BLaER1 treated with 17β-estradiol and CSF1 and Interleukin-3, amounts not matched to agents 10 nM and 100 nM (cell line): Measurements from ENCODE around the gene ANO2.

ENCODE experiments used
- H3K27ac ChIP-seq, 11 experiments: shearing (Covaris generic); formaldehyde crosslinking; 2 replicates each; pipeline ENCODE4 v1.8.1; 2022
- H3K27me3 ChIP-seq, 11 experiments: shearing (Covaris generic); formaldehyde crosslinking; 2 replicates each; pipeline ENCODE4 v1.8.1; 2022
- H3K36me3 ChIP-seq, 11 experiments: shearing (Covaris generic); formaldehyde crosslinking; 2 replicates each; pipeline ENCODE4 v1.8.1; 2022
- H3K4me1 ChIP-seq, 10 experiments: shearing (Covaris generic); formaldehyde crosslinking; 2 replicates each; pipeline ENCODE4 v1.8.1; 2022
- H3K4me2 ChIP-seq, 11 experiments: shearing (Covaris generic); formaldehyde crosslinking; 2 replicates each; pipeline ENCODE4 v1.8.1; 2022
- H3K4me3 ChIP-seq, 10 experiments: shearing (Covaris generic); formaldehyde crosslinking; 2 replicates each; pipeline ENCODE4 v1.8.1; 2022
- H3K9ac ChIP-seq, 11 experiments: shearing (Covaris generic); formaldehyde crosslinking; 2 replicates each; pipeline ENCODE4 v1.8.1; 2022
- H3K9me3 ChIP-seq, 11 experiments: shearing (Covaris generic); formaldehyde crosslinking; replicated peaks in 1 of 11; 2 replicates each; pipeline ENCODE4 v1.8.1; 2022
- H4K20me1 ChIP-seq, 11 experiments: shearing (Covaris generic); formaldehyde crosslinking; 2 replicates each; pipeline ENCODE4 v1.8.1; 2022
- Cebpa-rat ChIP-seq, 11 experiments: shearing (Covaris generic); IDR thresholded peaks; 2 replicates each; pipeline ENCODE4 v1.8.1; 2022

ANO2 gene

GRCh38 chr12:5773550-5773949 is 171.5 kb downstream of the ANO2 start:
- Histone ChIP-seq H3K9me3 (no peaks in the 10 kb centered on the region), H3K27me3 (no peaks in the 10 kb centered on the region), H4K20me1 (no peaks in the 10 kb centered on the region), H3K9ac (no peak overlapping the region), H3K4me2 (no peak overlapping the region), H3K36me3 (no peaks in the 10 kb centered on the region), H3K27ac (no peak overlapping the region), H3K4me3 (no peak overlapping the region), H3K4me1 (no peaks in the 10 kb centered on the region)
- TF ChIP-seq Cebpa-rat (IDR thresholded peaks at IDR 0.05) = no peak

- Histone ChIP-seq H3K9me3 (peaks cover 0 to 6% (median 0%) of the 10 kb centered on the region in 11 experiments; a peak in 4 of 22 replicates), H3K9ac (no peak overlapping the region), H3K27ac (no peak overlapping the region), H3K27me3 (no peaks in the 10 kb centered on the region), H3K4me1 (no peaks in the 10 kb centered on the region), H3K4me2 (no peak overlapping the region), H4K20me1 (no peaks in the 10 kb centered on the region), H3K36me3 (no peaks in the 10 kb centered on the region), H3K4me3 (no peak overlapping the region)
- no peak for TF ChIP-seq Cebpa-rat (IDR thresholded peaks at IDR 0.05)
Observed at GRCh38 chr12:5771756-5772155, 173.3 kb downstream of the ANO2 start.

GRCh38 chr12:5770727-5771126 is 174.3 kb downstream of the ANO2 start:
- Histone ChIP-seq H4K20me1 (no peaks in the 10 kb centered on the region), H3K27ac (no peak overlapping the region), H3K4me2 (no peak overlapping the region), H3K9me3 (peaks cover 0 to 16% (median 0%) of the 10 kb centered on the region in 11 experiments; a peak in 4 of 22 replicates), H3K36me3 (no peaks in the 10 kb centered on the region), H3K4me1 (no peaks in the 10 kb centered on the region), H3K27me3 (no peaks in the 10 kb centered on the region), H3K4me3 (no peak overlapping the region), H3K9ac (no peak overlapping the region)
- TF ChIP-seq Cebpa-rat (IDR thresholded peaks at IDR 0.05) = no peak

- no peaks in the 10 kb centered on the region for H3K27me3 ChIP-seq
- H3K4me1 ChIP-seq = no peaks in the 10 kb centered on the region
- H3K27ac ChIP-seq = no peak overlapping the region
- no peak overlapping the region for H3K4me2 ChIP-seq
- H4K20me1 ChIP-seq = no peaks in the 10 kb centered on the region
- no peaks in the 10 kb centered on the region for H3K36me3 ChIP-seq
- no peak overlapping the region for H3K4me3 ChIP-seq
- no peak overlapping the region for H3K9ac ChIP-seq
- no peak for TF ChIP-seq Cebpa-rat (IDR thresholded peaks at IDR 0.05)
- peaks cover 0 to 17% (median 0%) of the 10 kb centered on the region in 11 experiments; a peak in 4 of 22 replicates for H3K9me3 ChIP-seq
Observed at GRCh38 chr12:5768581-5769196, 176.4 kb downstream of the ANO2 start.

- H3K9me3 ChIP-seq = peaks cover 0 to 17% (median 0%) of the 10 kb centered on the region in 11 experiments; a peak in 4 of 22 replicates
- TF ChIP-seq Cebpa-rat (IDR thresholded peaks at IDR 0.05) = no peak
- no peaks in the 10 kb centered on the region for H3K27me3 ChIP-seq
Observed at GRCh38 chr12:5768171-5768570, 176.9 kb downstream of the ANO2 start.

GRCh38 chr12:5758347-5758746 is 186.7 kb downstream of the ANO2 start:
- H3K4me2 ChIP-seq = no peak overlapping the region

More at GRCh38 chr12:5768171-5768570, 176.9 kb downstream of the ANO2 start:
- Histone ChIP-seq H3K4me1 (no peaks in the 10 kb centered on the region), H3K27ac (no peak overlapping the region), H3K36me3 (no peaks in the 10 kb centered on the region), H3K4me2 (no peak overlapping the region), H4K20me1 (no peaks in the 10 kb centered on the region), H3K4me3 (no peak overlapping the region), H3K9ac (no peak overlapping the region)

GRCh38 chr12:5756338-5756842 is 188.7 kb downstream of the ANO2 start:
- no peaks in the 10 kb centered on the region for H3K27me3 ChIP-seq
- no peak overlapping the region for H3K27ac ChIP-seq
- no peak overlapping the region for H3K4me3 ChIP-seq
- H3K9me3 ChIP-seq = peaks cover 5 to 19% (median 11%) of the 10 kb centered on the region in 11 experiments; a peak in 15 of 22 replicates
- no peak for TF ChIP-seq Cebpa-rat (IDR thresholded peaks at IDR 0.05)
- no peaks in the 10 kb centered on the region for H4K20me1 ChIP-seq
- H3K4me2 ChIP-seq = no peak overlapping the region
- no peaks in the 10 kb centered on the region for H3K36me3 ChIP-seq
- H3K9ac ChIP-seq = no peak overlapping the region
- no peaks in the 10 kb centered on the region for H3K4me1 ChIP-seq

More at GRCh38 chr12:5758347-5758746, 186.7 kb downstream of the ANO2 start:
- H3K9me3 ChIP-seq = peaks cover 5 to 19% (median 11%) of the 10 kb centered on the region in 11 experiments; a peak in 15 of 22 replicates
- H3K36me3 ChIP-seq = no peaks in the 10 kb centered on the region
- H3K4me1 ChIP-seq = no peaks in the 10 kb centered on the region
- TF ChIP-seq Cebpa-rat (IDR thresholded peaks at IDR 0.05) = no peak
- H3K27ac ChIP-seq = no peak overlapping the region
- no peaks in the 10 kb centered on the region for H3K27me3 ChIP-seq
- no peaks in the 10 kb centered on the region for H4K20me1 ChIP-seq
- no peak overlapping the region for H3K9ac ChIP-seq
- no peak overlapping the region for H3K4me3 ChIP-seq

- no peaks in the 10 kb centered on the region for H3K36me3 ChIP-seq
- H3K27ac ChIP-seq = no peak overlapping the region
- H3K9ac ChIP-seq = no peak overlapping the region
- H3K4me1 ChIP-seq = peaks cover 0 to 6% (median 2%) of the 10 kb centered on the region in 10 experiments; a peak in 5 of 20 replicates
- no peaks in the 10 kb centered on the region for H3K27me3 ChIP-seq
- no peaks in the 10 kb centered on the region for H3K9me3 ChIP-seq
- no peak overlapping the region for H3K4me3 ChIP-seq
- H4K20me1 ChIP-seq = no peaks in the 10 kb centered on the region
- no peak for TF ChIP-seq Cebpa-rat (IDR thresholded peaks at IDR 0.05)
- H3K4me2 ChIP-seq = no peak overlapping the region
Observed at GRCh38 chr12:5748027-5748426, 197.0 kb downstream of the ANO2 start.

- no peak for TF ChIP-seq Cebpa-rat (IDR thresholded peaks at IDR 0.05)
- Histone ChIP-seq H3K9me3 (no peaks in the 10 kb centered on the region), H3K4me1 (peaks cover 0 to 17% (median 8%) of the 10 kb centered on the region in 10 experiments; a peak in 11 of 20 replicates), H4K20me1 (no peaks in the 10 kb centered on the region), H3K4me2 (0 out of 22 replicates have a peak overlapping the region, but pooled peaks of 3 of the 11 experiments have one; percentile 1 to 13 (median 1)), H3K27me3 (no peaks in the 10 kb centered on the region), H3K27ac (no peak overlapping the region), H3K4me3 (no peak overlapping the region), H3K9ac (no peak overlapping the region), H3K36me3 (no peaks in the 10 kb centered on the region)
Observed at GRCh38 chr12:5746917-5747316, 198.1 kb downstream of the ANO2 start.
